GM03348 (cell line): ENCODE measurements around the gene AGAP2.
"Not testable (repeated sequence)": the region's sequence is repeated elsewhere in the genome, so short reads cannot be mapped to it uniquely, and the experiment has no call there.

Source experiments
- DNase-seq: peaks from one replicate; pipeline ENCODE4 v3.0.0; 2012; ENCODE audit warnings: low spot score

Gene AGAP2

GRCh38 chr12:57722716-57723629, 15.6 kb downstream of the AGAP2 start:
- no peak for DNase-seq

- DNase-seq = not testable (repeated sequence)
Measured at GRCh38 chr12:57721846-57722608, 16.5 kb downstream of the AGAP2 start.

GRCh38 chr12:57720606-57721595, 17.6 kb downstream of the AGAP2 start:
- no peak for DNase-seq

GRCh38 chr12:57719777-57720605, 18.6 kb downstream of the AGAP2 start:
- DNase-seq = no peak

GRCh38 chr12:57718641-57719528, 19.7 kb downstream of the AGAP2 start:
- no peak for DNase-seq

GRCh38 chr12:57717846-57718640, 20.5 kb downstream of the AGAP2 start:
- DNase-seq = no peak

GRCh38 chr12:57717131-57717530, 21.4 kb downstream of the AGAP2 start:
- no peak for DNase-seq

- no peak for DNase-seq
Measured at GRCh38 chr12:57716305-57716704, 22.2 kb downstream of the AGAP2 start.

GRCh38 chr12:57715786-57716185, 22.8 kb downstream of the AGAP2 start:
- no peak for DNase-seq

- DNase-seq = not testable (repeated sequence)
Measured at GRCh38 chr12:57715036-57715748, 23.4 kb downstream of the AGAP2 start.

- DNase-seq = no peak
Measured at GRCh38 chr12:57713209-57713608, 25.3 kb downstream of the AGAP2 start.

GRCh38 chr12:57712701-57713100, 25.8 kb downstream of the AGAP2 start:
- no peak for DNase-seq

GRCh38 chr12:57708296-57708695, 30.2 kb downstream of the AGAP2 start:
- DNase-seq = no peak

GRCh38 chr12:57707250-57707649, 31.3 kb downstream of the AGAP2 start:
- no peak for DNase-seq

- no peak for DNase-seq
Measured at GRCh38 chr12:57700317-57700716, 38.2 kb downstream of the AGAP2 start.

GRCh38 chr12:57698414-57698813, 40.1 kb downstream of the AGAP2 start:
- DNase-seq = no peak

- DNase-seq = no peak
Measured at GRCh38 chr12:57697076-57697475, 41.5 kb downstream of the AGAP2 start.

GRCh38 chr12:57695770-57696432, 42.6 kb downstream of the AGAP2 start:
- no peak for DNase-seq
